Uterus (tissue), 2 donors: ENCODE measurements around the gene LHX4.

Experiments used
- CTCF ChIP-seq, 4 experiments: fragments of 200-600 bp in 2 of 4; fragments of 450-650 bp in 2 of 4; sonication (generic) in 2 of 4; IDR thresholded peaks; one replicate each; pipeline ENCODE4 v1.5.1; 2016 to 2019; ENCODE audit warnings: antibody characterized with exemption in 4 of 4, mild to moderate bottlenecking in 2 of 4, moderate library complexity in 1 of 4
- POLR2A ChIP-seq, 2 donors: fragments of 450-650 bp; IDR thresholded peaks; one replicate each; pipeline ENCODE4 v1.6.1; 2016; ENCODE audit warnings: antibody characterized with exemption in 2 of 2, mild to moderate bottlenecking in 1 of 2, moderate library complexity in 1 of 2

- TF ChIP-seq CTCF (IDR thresholded peaks at IDR 0.05) (no peak), POLR2A (IDR thresholded peaks at IDR 0.05) (no peak)
Observed at GRCh38 chr1:180254496-180254819, 24.4 kb downstream of the LHX4 start.
